PC-3 (cell line): ENCODE results near the gene EPB41L4A. TPM values are rescaled to one million over a fixed set of nuclear protein-coding genes. Genes with fewer than 3 reads are reported as not detected.

Experiments
- ATAC-seq: fragments of 200-7000 bp; cut with Tn5 transposase; 2 replicates; pipeline ENCODE4 v1.9.1; 2020; ENCODE audit warnings: mild to moderate bottlenecking, moderate library complexity
- BruUV-seq: library from RNA; stranded (reverse); fragments of 400-500 nt; replicated peaks from 2 replicates; lab custom pipeline; 2021; lab: Mats Ljungman, UMichigan
- CTCF ChIA-PET: fragments of 300-600 bp; sonication (Branson Sonifier 250); formaldehyde crosslinking; loops from one replicate; lab custom pipeline; 2022; ENCODE audit warnings: antibody characterized with exemption; lab: Charles Lee
- POLR2A ChIA-PET: fragments of 300-600 bp; sonication (Branson Sonifier 250); formaldehyde crosslinking; loops from one replicate; lab custom pipeline; 2022; ENCODE audit warnings: antibody characterized with exemption; ENCODE audit not compliant: unreplicated experiment; lab: Charles Lee
- DNase-seq: peaks from one replicate; pipeline ENCODE4 v3.0.0-alpha.2; 2015
- H2AFZ ChIP-seq: fragments of 300-600 bp; sonication (generic); 2 replicates; pipeline ENCODE4 v1.6.0; 2016; ENCODE audit warnings: antibody characterized with exemption, low read length
- H3F3A ChIP-seq: fragments of 300-600 bp; sonication (generic); one replicate; pipeline ENCODE4 v1.6.0; 2017; ENCODE audit warnings: antibody characterized with exemption, low read length, control low read depth, mild to moderate bottlenecking; ENCODE audit not compliant: unreplicated experiment
- H3K27ac ChIP-seq: fragments of 300-600 bp; sonication (generic); 2 replicates; pipeline ENCODE4 v1.5.1; 2016; ENCODE audit warnings: mild to moderate bottlenecking, low read length
- H3K27me3 ChIP-seq: fragments of 300-600 bp; sonication (generic); 2 replicates; pipeline ENCODE4 v1.6.1; 2016; ENCODE audit warnings: low read length, mixed read lengths
- H3K36me3 ChIP-seq: fragments of 300-600 bp; sonication (generic); 2 replicates; pipeline ENCODE4 v1.6.1; 2016; ENCODE audit warnings: low read depth, mixed run types, low read length, mixed read lengths
- H3K4me1 ChIP-seq: fragments of 300-600 bp; sonication (generic); 2 replicates; pipeline ENCODE4 v1.5.1; 2016; ENCODE audit warnings: low read length; ENCODE audit not compliant: insufficient read depth
- H3K4me2 ChIP-seq: fragments of 300-600 bp; sonication (generic); 2 replicates; pipeline ENCODE4 v1.6.0; 2016; ENCODE audit warnings: low read length
- H3K4me3 ChIP-seq: fragments of 300-600 bp; sonication (generic); 2 replicates; pipeline ENCODE4 v1.5.1; 2016; ENCODE audit warnings: mild to moderate bottlenecking, low read length, mixed read lengths
- H3K79me2 ChIP-seq: fragments of 300-600 bp; sonication (generic); 2 replicates; pipeline ENCODE4 v1.6.1; 2017; ENCODE audit warnings: low read length, mixed read lengths
- H3K9ac ChIP-seq: fragments of 300-600 bp; sonication (generic); 2 replicates; pipeline ENCODE4 v1.6.0; 2016; ENCODE audit warnings: mild to moderate bottlenecking, low read length
- H3K9me2 ChIP-seq: fragments of 300-600 bp; sonication (generic); replicated peaks from 2 replicates; pipeline ENCODE4 v1.6.1; 2016; ENCODE audit warnings: mixed run types, low read length, mixed read lengths
- H3K9me3 ChIP-seq: fragments of 300-600 bp; sonication (generic); 2 replicates; pipeline ENCODE4 v1.6.1; 2016; ENCODE audit warnings: low read length, mixed read lengths
- H4K20me1 ChIP-seq: fragments of 300-600 bp; sonication (generic); 2 replicates; pipeline ENCODE4 v1.6.1; 2016; ENCODE audit warnings: low read length, mixed read lengths
- CTCF ChIP-seq: fragments of 300-600 bp; sonication (generic); conservative IDR thresholded peaks from 2 replicates; pipeline ENCODE4 v1.5.1; 2017; ENCODE audit warnings: antibody characterized with exemption, low read depth, mild to moderate bottlenecking, low read length
- EZH2 ChIP-seq: fragments of 300-600 bp; sonication (generic); IDR thresholded peaks from one replicate; pipeline ENCODE4 v1.6.1; 2017; ENCODE audit warnings: antibody characterized with exemption, mild to moderate bottlenecking, low read length; ENCODE audit not compliant: unreplicated experiment
- EZH2phosphoT487 ChIP-seq: fragments of 300-600 bp; sonication (generic); IDR thresholded peaks from 2 replicates; pipeline ENCODE4 v1.6.1; 2018; ENCODE audit warnings: mild to moderate bottlenecking, antibody characterized with exemption, low read length, borderline replicate concordance
- intact Hi-C: fragments of 100-400 bp; cut with micrococcal nuclease; formaldehyde crosslinking; loops from 2 replicates; pipeline ENCODE4 v1.9.0; 2023
- total RNA-seq: library from RNA; depleted of rRNA; stranded (reverse); fragments of >200 nt; gene quantifications from 2 replicates; pipeline ENCODE4 v1.2.3, GENCODE V29; 2014

Gene EPB41L4A
- total RNA-seq, 1 experiment from 2014 or later = not detected

- Histone ChIP-seq H3K79me2 (no peaks in the 10 kb centered on the region), H3K9me3 (no peaks in the 10 kb centered on the region), H2AFZ (no peak overlapping the region), H3K4me1 (peaks cover 4% of the 10 kb centered on the region; the same call in 1 of the 2 replicates), H3K27me3 (no peaks in the 10 kb centered on the region), H3K9me2 (no peaks in the 10 kb centered on the region), H3K4me3 (no peak overlapping the region), H3K9ac (no peak overlapping the region), H3K27ac (no peak overlapping the region), H4K20me1 (no peaks in the 10 kb centered on the region), H3F3A (no peaks in the 10 kb centered on the region), H3K36me3 (no peaks in the 10 kb centered on the region), H3K4me2 (no peak overlapping the region)
- ChIA-PET CTCF (no interaction called here), POLR2A (no interaction called here)
- DNase-seq (no peak), ATAC-seq (no peak)
- TF ChIP-seq EZH2phosphoT487 (no peak), EZH2 (no peak), CTCF (no peak)
- no TSS peak for BruUV-seq
- intact Hi-C loops = no loop called here
These were observed 269.4 kb downstream of the EPB41L4A start for GRCh38 chr5:112149727-112150126.

GRCh38 chr5:112146323-112147226, 272.5 kb downstream of the EPB41L4A start:
- no peaks in the 10 kb centered on the region for H3K79me2 ChIP-seq
- H4K20me1 ChIP-seq = no peaks in the 10 kb centered on the region
- ChIA-PET CTCF (interaction anchor here (0.5 to 0.8 kb wide), 3 partner anchors 147 to 411 kb away, joined by 3 to 4 read pairs (median 3); partner anchors contain the start of gene NREP), POLR2A (no interaction called here)
- BruUV-seq = no TSS peak
- H3K9ac ChIP-seq = no peak overlapping the region
- DNase-seq (peak; percentile 76), ATAC-seq (peak; percentile 98)
- H3K36me3 ChIP-seq = no peaks in the 10 kb centered on the region
- H3K4me2 ChIP-seq = peak overlapping the region; percentile 24; the same call in 1 of the 2 replicates
- intact Hi-C loops = loop anchor here (1.0 kb wide), 7 partner anchors 289 to 988 kb away; partner anchors contain the start of gene NREP
- H3K4me3 ChIP-seq = no peak overlapping the region
- H3F3A ChIP-seq = no peaks in the 10 kb centered on the region
- peaks cover 4% of the 10 kb centered on the region; the same call in 1 of the 2 replicates for H3K4me1 ChIP-seq
- H2AFZ ChIP-seq = peak overlapping the region; percentile 23; the same call in 1 of the 2 replicates
- H3K9me2 ChIP-seq = no peaks in the 10 kb centered on the region
- H3K27ac ChIP-seq = no peak overlapping the region
- no peak for TF ChIP-seq EZH2phosphoT487
- TF ChIP-seq EZH2 = no peak
- TF ChIP-seq CTCF = peak; percentile 91
- H3K9me3 ChIP-seq = no peaks in the 10 kb centered on the region
- H3K27me3 ChIP-seq = no peaks in the 10 kb centered on the region
